Left renal pelvis (tissue), 4 donors: ENCODE data around the gene TEX29. TPM values are rescaled to one million over a fixed set of nuclear protein-coding genes. Genes with fewer than 3 reads are reported as not detected.

Experiments used
- DNase-seq, 4 donors: peaks; one replicate each; pipeline ENCODE4 v3.0.0-alpha.2; 2013; ENCODE audit warnings: low read depth in 4 of 4, low spot score in 3 of 4
- polyA plus RNA-seq, 4 donors: library from polyadenylated mRNA; unstranded; fragments of 120-200 nt; gene quantifications; one replicate each; pipeline ENCODE4 v1.2.1, GENCODE V29; 2013; ENCODE audit not compliant: insufficient read length in 4 of 4

TEX29 gene
- polyA plus RNA-seq = under 1 TPM in 3 of 4 donors, not detected in 1; 0.36 to 0.49 (median 0.48) TPM

DNA sequence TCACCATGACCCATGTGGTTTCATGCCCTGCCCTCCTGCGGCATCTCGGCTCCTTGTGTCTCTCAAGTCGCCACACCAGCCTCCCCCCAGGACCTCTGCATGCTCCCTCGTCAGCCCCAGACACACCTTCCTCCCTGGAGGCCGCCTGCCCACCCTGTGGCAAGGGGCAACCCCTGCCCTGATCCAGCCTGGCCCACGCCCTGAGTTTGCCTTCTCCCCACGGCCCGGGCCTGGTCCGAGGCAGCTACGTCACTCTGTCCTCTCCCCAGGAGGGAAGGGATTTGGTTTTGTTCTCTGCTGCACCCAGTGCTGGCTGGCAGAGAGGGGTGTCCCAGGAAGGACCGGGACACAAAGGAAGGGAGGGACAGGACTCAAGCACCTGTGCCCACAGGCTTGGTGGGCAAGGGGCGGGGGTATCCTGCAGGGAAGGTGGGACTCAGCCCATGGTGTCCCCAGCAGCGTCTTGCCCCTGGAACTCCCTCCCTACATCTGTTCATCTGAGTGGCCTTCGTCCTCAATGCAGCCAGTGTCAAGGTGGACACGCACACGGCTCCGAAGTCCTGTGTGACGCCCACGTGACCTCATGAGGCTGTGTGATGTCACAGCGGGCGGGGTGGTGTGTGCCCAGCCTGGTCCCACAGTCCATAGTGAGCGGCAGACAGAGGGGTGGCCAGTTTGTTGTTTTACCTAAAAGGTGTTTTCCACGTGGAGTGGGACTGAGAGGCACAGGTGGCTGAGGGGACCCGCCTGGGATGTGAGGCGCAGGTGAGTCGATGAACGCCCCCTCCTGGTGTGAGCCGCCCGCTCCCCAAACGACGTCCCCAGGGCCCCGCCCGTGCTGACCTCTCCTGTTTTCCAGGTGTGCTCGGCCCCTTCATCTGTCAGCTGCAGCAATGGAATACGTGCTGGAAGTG, at the start of gene TEX29:
TEX29 (plus strand) TSS at position 645 of the 914 bp plus-strand sequence; CDS start at position 894, 249 bp downstream.
- no peak for DNase-seq

DNA sequence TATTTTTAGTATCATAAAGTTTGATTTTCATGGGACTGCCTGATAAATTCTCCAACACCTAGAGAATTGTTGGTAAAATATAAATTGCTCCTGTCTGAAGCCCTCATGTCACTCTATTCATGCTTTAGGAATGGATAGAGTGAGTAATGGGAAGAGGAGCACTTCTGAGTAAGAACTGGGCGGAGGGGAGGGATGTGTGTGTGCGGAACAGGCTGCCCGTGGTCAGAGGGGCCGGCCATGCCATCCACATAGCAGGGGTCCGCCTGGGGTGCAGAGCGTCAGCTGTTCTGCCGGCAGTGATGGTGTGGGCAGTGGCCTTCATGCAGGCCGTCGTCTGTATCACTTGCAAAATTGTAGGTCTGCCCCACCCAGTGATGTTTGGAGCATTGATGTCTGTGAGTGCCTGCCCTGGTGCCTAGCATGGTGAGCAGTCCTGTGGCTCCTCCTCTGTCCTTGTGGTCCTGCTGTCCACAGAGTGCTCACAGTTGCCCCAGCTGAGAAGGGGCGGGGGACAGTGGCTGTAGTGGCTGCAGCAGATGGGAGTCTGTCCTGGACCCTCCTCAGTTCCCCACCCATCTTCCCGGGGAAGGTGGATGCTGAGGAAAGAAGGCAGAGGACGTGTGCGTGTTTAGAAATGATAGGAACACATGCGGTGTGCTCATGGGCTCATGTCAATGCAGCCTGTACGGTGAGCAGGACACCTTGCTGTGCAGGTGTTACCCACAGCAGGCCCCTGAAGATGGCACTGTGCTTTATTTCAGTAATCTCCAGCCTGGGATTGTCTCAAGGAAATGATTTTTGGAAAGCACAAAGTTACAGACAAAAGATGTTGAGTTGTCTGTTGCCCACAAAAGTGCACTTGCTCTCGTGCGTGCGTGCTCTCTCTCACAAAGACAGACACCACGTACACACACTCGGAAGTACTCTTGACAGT, 49.4 kb upstream of the TEX29 start:
- DNase-seq = no peak

GRCh38 chr13:111272117-111272516, 48.3 kb upstream of the TEX29 start:
- DNase-seq = no peak

DNA sequence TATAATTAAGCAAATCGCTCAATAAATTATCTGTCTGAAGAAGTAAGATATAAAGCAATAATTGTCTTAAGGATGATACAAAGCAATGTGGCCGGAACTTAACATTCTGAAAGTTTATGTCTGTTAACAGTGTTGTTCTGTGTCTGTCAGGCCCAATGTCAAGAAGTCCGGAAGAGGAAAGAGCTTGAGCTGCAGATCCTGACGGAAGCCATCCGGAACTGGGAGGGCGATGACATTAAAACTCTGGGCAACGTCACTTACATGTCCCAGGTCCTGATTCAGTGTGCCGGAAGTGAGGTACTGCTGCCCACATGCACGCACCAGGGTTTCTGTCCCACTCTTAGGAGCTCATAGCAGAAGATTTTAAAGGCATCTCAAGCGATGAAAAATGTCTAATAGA, 45.1 kb upstream of the TEX29 start:
- no peak for DNase-seq

- DNase-seq = no peak
These were observed 44.3 kb upstream of the TEX29 start for GRCh38 chr13:111275995-111276618.

GRCh38 chr13:111278258-111278657, 42.2 kb upstream of the TEX29 start:
- DNase-seq = no peak

DNA sequence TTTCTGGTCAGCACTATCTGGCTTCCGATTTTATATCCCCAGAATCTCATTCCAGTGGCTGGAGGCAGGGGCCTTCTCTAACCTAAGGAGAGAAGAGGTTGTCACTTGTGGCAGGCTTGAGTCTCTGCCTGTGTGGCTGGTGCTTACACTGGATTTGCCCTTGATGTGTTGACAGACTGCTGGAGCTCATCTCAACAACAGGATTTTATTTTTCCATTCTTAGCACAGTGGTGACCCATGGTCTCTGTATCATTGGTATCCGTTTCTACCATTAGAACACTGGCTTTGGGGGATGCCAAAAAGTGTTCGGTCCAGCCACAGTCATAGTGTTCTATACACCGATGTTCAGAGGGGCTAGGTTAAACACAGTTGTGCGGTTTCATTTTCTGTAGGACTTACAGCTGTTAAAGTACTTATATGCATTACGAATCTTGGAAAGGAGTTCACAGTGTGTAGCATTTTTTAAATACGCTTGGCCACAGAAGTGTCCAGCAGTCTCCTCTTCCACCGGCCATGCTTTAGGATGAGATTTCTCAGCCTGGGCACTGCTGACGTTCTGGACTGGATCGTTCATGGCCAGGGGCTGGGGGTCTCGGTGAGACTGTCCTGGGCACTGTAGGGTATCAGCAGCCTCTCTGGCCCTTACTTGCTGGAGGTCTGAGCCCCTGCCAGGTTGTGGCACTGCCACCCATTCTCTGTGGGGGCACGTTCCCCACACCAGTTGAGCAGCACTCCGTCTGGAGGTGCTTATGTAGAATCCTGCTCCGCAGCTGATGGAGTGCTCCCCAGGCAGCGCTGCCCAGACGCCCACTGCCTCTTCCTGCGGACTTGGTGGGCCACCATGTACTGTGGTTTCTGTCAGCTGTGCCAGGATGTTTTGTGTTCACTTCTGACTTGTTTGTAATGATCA, 41.4 kb upstream of the TEX29 start:
- no peak for DNase-seq

GRCh38 chr13:111280226-111280625, 40.2 kb upstream of the TEX29 start:
- no peak for DNase-seq

DNA sequence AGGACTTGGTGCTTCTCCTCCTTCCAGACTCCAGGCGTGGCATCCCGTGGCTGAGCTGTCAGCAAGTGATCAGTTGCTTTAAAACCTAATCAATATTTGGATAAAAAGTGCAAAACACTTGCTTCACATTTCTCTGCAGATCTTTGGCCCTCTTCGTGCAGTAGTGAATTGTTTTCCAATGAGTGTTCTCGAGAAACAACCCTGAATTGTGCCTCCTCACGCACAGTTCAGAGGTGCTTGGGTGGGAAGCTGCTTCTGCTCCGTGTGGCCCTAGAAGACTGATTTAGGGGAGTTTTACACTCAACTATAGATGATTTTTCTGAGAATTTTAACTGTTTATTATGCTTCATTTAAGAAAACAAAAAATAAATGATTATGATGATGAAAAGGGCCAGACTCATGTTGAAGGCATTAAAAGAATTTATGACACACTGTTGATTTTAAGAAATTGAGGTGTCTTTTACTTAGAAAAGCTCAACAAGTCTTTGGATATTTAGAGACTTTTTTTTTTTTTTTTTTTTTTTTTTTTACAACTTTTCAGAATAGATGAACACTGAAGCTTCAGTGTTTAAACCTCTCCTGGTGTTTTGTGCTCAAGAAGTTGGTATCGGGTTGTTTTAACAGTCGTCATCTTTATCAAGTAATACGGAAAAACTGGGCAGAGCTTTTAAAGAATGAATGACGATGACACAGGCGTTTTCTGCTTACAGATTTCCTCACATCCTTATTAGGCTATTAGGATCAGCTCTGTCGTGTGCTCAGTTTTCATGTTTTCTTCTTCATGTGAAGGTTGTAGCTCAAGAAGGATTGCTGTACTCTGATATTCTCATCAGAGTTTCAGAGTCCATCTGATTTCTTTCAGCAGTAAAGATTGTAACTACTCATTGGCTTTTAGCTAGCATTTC, 39.5 kb upstream of the TEX29 start:
- no peak for DNase-seq

DNA sequence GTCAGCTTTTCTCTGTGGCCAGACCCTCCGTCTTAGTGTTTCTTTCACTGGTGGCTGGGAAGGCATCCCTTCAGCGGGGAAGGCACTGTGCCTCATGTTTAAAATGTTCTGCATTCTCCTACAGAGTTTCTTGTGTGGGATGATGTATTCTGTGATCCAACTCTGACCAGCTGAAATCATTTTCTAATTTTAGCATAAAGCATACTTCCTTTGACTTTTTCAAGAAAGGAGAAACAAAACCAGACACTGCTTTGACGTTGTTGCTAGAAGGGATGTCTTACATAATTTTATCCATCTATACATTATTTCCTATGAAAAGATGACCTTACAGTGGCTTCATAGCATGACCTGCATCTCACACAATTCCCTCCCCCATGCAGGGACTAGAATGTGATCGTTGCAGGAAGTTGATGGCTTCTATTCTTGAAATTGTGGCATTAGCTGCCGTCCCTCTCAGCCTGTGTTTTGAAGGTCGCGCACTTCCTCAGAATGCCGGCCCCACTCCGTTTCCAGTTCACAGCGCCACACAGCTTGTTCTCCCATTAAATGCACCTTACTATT, 38.6 kb upstream of the TEX29 start:
- peak in 1 of 4 donors; percentile 12 for DNase-seq

DNA sequence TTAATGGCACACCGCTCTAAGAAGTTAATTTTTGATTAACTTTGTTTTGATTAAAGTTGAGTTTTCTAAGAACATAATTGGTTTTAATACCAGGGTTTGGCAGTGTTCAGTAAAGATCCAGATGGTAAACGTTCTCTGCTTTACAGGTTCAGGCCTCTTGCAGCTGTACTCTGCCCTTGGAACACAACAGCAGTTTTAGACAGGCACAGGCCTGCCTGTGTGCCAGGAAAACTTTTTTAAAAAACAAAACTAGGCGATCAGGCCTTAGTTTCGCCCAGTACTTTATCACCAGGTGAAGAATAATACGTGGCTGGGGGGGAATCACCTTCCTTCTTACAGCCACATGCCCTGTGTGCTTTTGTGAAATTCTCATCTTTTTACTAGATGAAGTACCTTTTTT, 38.0 kb upstream of the TEX29 start:
- DNase-seq = no peak

- no peak for DNase-seq
These were observed 37.4 kb upstream of the TEX29 start for GRCh38 chr13:111282997-111283396.

DNA sequence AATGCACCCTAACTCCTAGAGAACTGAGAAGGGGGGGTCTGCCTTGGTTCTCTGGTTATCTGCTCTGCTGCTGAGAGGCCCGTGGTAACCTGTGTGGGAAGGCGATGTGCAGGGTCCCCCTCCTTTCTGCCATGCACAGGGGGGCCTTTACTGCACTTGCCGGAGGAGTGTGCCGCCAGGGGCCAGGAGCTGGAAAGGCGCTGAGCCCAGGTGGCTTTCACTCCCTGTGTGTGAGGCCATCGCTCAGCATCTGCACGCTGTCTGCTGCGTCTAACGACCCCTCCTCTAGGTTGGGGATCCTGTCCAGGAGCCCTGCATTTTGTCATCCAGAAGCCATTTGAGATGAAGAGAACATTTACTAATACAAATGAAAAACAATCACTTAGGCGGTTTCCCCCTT, 37.0 kb upstream of the TEX29 start:
- no peak for DNase-seq

DNA sequence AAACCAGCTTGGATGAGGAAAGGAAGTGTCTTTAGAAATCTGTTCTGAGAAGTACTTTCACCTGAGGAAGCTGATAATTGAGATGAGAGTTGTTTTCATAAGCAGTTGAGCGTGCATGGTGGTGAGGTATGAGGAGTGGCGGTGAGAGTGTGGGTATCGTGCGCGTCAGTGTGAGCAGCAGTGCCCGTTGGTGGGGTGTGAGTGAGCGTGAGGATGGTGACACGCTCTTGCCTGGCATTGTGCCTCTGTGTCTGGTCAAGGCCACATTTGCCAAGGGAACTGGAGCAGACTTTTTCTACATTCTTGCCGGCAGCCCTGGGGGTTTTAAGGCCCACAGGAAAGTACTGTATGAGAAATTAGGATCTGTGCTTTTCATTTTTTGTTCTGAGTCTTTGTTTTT, 36.5 kb upstream of the TEX29 start:
- no peak for DNase-seq

GRCh38 chr13:111284565-111284964, 35.9 kb upstream of the TEX29 start:
- DNase-seq = no peak

DNA sequence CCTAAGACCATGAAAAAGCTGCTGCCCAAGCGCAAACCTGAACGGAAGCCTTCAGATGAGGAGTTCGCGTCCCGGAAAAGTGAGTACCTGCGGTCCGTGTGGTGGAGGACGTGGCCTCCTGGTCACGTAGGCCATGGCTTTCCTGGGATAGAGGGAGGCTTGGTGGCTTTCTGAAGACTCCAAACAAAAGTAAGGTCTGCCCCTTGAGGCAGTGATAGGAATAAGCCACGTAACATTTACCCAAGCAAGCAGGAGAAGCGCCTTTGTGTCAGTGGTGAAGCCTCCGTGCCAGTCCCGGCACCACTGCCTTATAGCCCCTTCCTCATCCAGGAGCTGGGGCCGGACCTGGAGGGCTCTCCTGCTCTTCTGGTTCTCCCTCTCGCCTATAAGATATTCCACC, 34.3 kb upstream of the TEX29 start:
- DNase-seq = no peak

GRCh38 chr13:111286749-111287148, 33.7 kb upstream of the TEX29 start:
- DNase-seq = no peak

- DNase-seq = no peak
These were observed 33.2 kb upstream of the TEX29 start for GRCh38 chr13:111287201-111287600.
